WTC11 (cell line): ENCODE measurements around the gene IL9R.
"Not testable (repeated sequence)": the region's sequence is repeated elsewhere in the genome, so short reads cannot be mapped to it uniquely, and the experiment has no call there.

Experiments
- MXD4 ChIP-seq: fragments of 250-450 bp; sonication (Bioruptor Pico); IDR thresholded peaks from 2 replicates; pipeline ENCODE4 v1.8.0; 2021; ENCODE audit warnings: mild to moderate bottlenecking, moderate library complexity, borderline replicate concordance
- NR3C1 ChIP-seq: sonication (generic); formaldehyde crosslinking; conservative IDR thresholded peaks from 2 replicates; pipeline ENCODE4 v1.8.1; 2023; ENCODE audit warnings: low read depth, mild to moderate bottlenecking, missing genetic modification reagents
- RELA ChIP-seq: sonication (generic); formaldehyde crosslinking; IDR thresholded peaks from 2 replicates; pipeline ENCODE4 v1.8.1; 2022; ENCODE audit warnings: missing genetic modification reagents, mild to moderate bottlenecking, borderline replicate concordance
- TCF7 ChIP-seq: sonication (generic); formaldehyde crosslinking; IDR thresholded peaks from 2 replicates; pipeline ENCODE4 v1.8.0; 2022; ENCODE audit warnings: mild to moderate bottlenecking, low read depth, missing genetic modification reagents, moderate library complexity
- TF ChIP-seq, protein P1 (sequence below): sonication (generic); formaldehyde crosslinking; IDR thresholded peaks from 2 replicates; pipeline ENCODE4 v1.8.1; 2022; ENCODE audit warnings: mild to moderate bottlenecking, moderate library complexity, missing genetic modification reagents
- TF ChIP-seq, protein P2 (sequence below): fragments of 200-600 bp; IDR thresholded peaks from 2 replicates; pipeline ENCODE4 v1.8.0; 2022; ENCODE audit warnings: antibody characterized with exemption
- TF ChIP-seq, protein P3 (sequence below): sonication (generic); formaldehyde crosslinking; IDR thresholded peaks from 2 replicates; pipeline ENCODE4 v1.8.0; 2023; ENCODE audit warnings: missing genetic modification reagents
- TF ChIP-seq, protein P4 (sequence below): sonication (generic); formaldehyde crosslinking; IDR thresholded peaks from 2 replicates; pipeline ENCODE4 v1.8.1; 2022; ENCODE audit warnings: missing genetic modification reagents, borderline replicate concordance

DNA sequence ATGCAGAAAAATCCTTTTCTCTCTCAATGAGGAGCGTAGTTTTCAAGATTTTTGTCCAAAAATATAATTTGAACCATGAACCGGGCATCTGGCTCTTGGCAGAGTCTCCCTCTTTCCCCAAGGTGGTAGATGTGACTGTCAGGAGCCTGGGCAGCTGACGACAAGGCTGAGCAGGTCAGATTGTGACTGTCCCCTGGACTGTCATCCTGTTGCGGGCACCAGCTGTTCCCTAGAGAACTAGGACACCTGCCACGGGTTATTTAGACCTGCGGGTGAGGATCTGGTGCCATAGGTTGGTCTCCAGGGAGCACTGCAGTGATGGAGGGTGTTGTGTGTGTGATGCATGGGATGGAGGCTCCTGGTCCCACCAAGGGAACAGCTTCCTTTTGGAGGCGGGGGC is 10.9 kb downstream of the IL9R start:
- TF ChIP-seq, protein P1, sequence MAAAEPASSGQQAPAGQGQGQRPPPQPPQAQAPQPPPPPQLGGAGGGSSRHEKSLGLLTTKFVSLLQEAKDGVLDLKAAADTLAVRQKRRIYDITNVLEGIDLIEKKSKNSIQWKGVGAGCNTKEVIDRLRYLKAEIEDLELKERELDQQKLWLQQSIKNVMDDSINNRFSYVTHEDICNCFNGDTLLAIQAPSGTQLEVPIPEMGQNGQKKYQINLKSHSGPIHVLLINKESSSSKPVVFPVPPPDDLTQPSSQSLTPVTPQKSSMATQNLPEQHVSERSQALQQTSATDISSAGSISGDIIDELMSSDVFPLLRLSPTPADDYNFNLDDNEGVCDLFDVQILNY (CRISPR knock-in tag), result not testable (repeated sequence)
- TF ChIP-seq MXD4 (CRISPR knock-in tag); NR3C1 (CRISPR knock-in tag); TCF7 (CRISPR knock-in tag); RELA: not testable (repeated sequence)
- TF ChIP-seq, protein P2, sequence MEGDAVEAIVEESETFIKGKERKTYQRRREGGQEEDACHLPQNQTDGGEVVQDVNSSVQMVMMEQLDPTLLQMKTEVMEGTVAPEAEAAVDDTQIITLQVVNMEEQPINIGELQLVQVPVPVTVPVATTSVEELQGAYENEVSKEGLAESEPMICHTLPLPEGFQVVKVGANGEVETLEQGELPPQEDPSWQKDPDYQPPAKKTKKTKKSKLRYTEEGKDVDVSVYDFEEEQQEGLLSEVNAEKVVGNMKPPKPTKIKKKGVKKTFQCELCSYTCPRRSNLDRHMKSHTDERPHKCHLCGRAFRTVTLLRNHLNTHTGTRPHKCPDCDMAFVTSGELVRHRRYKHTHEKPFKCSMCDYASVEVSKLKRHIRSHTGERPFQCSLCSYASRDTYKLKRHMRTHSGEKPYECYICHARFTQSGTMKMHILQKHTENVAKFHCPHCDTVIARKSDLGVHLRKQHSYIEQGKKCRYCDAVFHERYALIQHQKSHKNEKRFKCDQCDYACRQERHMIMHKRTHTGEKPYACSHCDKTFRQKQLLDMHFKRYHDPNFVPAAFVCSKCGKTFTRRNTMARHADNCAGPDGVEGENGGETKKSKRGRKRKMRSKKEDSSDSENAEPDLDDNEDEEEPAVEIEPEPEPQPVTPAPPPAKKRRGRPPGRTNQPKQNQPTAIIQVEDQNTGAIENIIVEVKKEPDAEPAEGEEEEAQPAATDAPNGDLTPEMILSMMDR, result not testable (repeated sequence)
- TF ChIP-seq, protein P3, sequence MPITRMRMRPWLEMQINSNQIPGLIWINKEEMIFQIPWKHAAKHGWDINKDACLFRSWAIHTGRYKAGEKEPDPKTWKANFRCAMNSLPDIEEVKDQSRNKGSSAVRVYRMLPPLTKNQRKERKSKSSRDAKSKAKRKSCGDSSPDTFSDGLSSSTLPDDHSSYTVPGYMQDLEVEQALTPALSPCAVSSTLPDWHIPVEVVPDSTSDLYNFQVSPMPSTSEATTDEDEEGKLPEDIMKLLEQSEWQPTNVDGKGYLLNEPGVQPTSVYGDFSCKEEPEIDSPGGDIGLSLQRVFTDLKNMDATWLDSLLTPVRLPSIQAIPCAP (CRISPR knock-in tag), result not testable (repeated sequence)
- TF ChIP-seq, protein P4, sequence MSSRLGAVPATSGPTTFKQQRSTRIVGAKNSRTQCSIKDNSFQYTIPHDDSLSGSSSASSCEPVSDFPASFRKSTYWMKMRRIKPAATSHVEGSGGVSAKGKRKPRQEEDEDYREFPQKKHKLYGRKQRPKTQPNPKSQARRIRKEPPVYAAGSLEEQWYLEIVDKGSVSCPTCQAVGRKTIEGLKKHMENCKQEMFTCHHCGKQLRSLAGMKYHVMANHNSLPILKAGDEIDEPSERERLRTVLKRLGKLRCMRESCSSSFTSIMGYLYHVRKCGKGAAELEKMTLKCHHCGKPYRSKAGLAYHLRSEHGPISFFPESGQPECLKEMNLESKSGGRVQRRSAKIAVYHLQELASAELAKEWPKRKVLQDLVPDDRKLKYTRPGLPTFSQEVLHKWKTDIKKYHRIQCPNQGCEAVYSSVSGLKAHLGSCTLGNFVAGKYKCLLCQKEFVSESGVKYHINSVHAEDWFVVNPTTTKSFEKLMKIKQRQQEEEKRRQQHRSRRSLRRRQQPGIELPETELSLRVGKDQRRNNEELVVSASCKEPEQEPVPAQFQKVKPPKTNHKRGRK (CRISPR knock-in tag), result not testable (repeated sequence)
